Occipital lobe (tissue), 2 donors: Measurements from ENCODE around the gene CSF2RB. TPM values are rescaled to one million over a fixed set of nuclear protein-coding genes. Genes with fewer than 3 reads are reported as not detected.
A peak's percentile ranks its signal among the peaks of the same experiment; 100 is the strongest.
"Not testable (repeated sequence)": the region's sequence is repeated elsewhere in the genome, so short reads cannot be mapped to it uniquely, and the experiment has no call there.

Experiments
- DNase-seq: peaks from one replicate; lab custom pipeline; 2025; lab: John Stamatoyannopoulos, UW
- total RNA-seq: library from RNA; depleted of rRNA; stranded (reverse); fragments of >200 nt; gene quantifications from one replicate; pipeline ENCODE4 v1.2.3, GENCODE V29; 2014

Gene CSF2RB
- total RNA-seq, 1 donor from 2014 or later: 0.62 TPM

GRCh38 chr22:36965696-36966095 is 52.3 kb downstream of the CSF2RB start:
- DNase-seq: no peak

- DNase-seq: no peak
These were observed 53.6 kb downstream of the CSF2RB start for GRCh38 chr22:36966851-36967540.

- DNase-seq: no peak
These were observed 55.0 kb downstream of the CSF2RB start for GRCh38 chr22:36968249-36968964.

- DNase-seq: no peak
These were observed 58.1 kb downstream of the CSF2RB start for GRCh38 chr22:36971341-36972125.

GRCh38 chr22:36976606-36977005 is 63.2 kb downstream of the CSF2RB start:
- DNase-seq: no peak

- no peak for DNase-seq
These were observed 64.0 kb downstream of the CSF2RB start for GRCh38 chr22:36977401-36977861.

- DNase-seq: peak; percentile 78
These were observed 64.7 kb downstream of the CSF2RB start for GRCh38 chr22:36977947-36978660.

- no peak for DNase-seq
These were observed 65.8 kb downstream of the CSF2RB start for GRCh38 chr22:36979016-36979910.

GRCh38 chr22:36981247-36981775 is 67.9 kb downstream of the CSF2RB start:
- no peak for DNase-seq

GRCh38 chr22:36982136-36982535 is 68.7 kb downstream of the CSF2RB start:
- no peak for DNase-seq

GRCh38 chr22:36985211-36985889 is 71.9 kb downstream of the CSF2RB start:
- DNase-seq: no peak

GRCh38 chr22:36986242-36986821 is 72.9 kb downstream of the CSF2RB start:
- no peak for DNase-seq

- DNase-seq: no peak
These were observed 74.8 kb downstream of the CSF2RB start for GRCh38 chr22:36988075-36988832.

GRCh38 chr22:36989012-36989411 is 75.6 kb downstream of the CSF2RB start:
- DNase-seq: not testable (repeated sequence)
